ENCODE measurements around the gene AGBL4.
"Not testable (repeated sequence)": the region's sequence is repeated elsewhere in the genome, so short reads cannot be mapped to it uniquely, and the experiment has no call there.

Gene AGBL4

DNA sequence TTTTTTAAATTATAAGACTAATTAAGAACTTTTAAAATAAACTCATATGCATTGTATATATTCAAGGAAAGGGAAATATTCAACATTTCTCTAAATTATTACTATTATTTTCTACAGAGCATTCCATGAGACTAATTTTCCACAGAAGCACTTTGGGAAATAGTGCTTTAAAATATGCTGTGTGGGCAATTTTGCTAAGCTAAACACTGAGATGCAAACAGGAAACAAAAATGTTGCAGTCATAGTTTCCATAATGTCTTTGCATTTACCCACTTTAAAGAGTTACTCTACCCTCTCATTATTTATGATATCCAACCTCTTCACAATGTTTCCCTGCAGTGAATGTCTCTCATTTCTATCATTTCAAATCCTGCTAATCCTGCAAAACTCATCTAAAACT, 977.4 kb downstream of the AGBL4 start:
- no peak overlapping the region for H3K27ac ChIP-seq
- TF ChIP-seq, protein P1, sequence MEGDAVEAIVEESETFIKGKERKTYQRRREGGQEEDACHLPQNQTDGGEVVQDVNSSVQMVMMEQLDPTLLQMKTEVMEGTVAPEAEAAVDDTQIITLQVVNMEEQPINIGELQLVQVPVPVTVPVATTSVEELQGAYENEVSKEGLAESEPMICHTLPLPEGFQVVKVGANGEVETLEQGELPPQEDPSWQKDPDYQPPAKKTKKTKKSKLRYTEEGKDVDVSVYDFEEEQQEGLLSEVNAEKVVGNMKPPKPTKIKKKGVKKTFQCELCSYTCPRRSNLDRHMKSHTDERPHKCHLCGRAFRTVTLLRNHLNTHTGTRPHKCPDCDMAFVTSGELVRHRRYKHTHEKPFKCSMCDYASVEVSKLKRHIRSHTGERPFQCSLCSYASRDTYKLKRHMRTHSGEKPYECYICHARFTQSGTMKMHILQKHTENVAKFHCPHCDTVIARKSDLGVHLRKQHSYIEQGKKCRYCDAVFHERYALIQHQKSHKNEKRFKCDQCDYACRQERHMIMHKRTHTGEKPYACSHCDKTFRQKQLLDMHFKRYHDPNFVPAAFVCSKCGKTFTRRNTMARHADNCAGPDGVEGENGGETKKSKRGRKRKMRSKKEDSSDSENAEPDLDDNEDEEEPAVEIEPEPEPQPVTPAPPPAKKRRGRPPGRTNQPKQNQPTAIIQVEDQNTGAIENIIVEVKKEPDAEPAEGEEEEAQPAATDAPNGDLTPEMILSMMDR (conservative IDR thresholded peaks at IDR 0.05), result no peak

DNA sequence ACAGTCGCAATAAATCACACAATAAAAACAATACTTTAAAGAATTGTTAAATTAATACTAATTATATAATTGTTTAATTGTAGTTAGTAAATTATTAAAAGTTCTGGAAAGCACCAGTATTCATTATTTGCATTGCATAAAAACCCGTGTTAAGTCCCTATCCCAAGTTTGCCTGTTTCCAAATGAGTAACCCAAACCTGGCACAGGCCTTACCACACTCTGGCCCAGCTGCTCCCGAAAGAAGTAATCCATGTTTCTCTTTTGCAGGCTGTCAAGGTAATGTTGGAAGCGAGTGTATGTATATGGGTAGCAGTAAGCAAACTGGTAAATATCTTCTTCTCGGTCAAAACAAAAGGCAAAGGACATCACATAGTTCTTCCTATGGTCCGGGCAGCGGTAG, 978.4 kb downstream of the AGBL4 start:
- TF ChIP-seq, protein P1 (conservative IDR thresholded peaks at IDR 0.05), result no peak
- H3K27ac ChIP-seq, result no peak overlapping the region

DNA sequence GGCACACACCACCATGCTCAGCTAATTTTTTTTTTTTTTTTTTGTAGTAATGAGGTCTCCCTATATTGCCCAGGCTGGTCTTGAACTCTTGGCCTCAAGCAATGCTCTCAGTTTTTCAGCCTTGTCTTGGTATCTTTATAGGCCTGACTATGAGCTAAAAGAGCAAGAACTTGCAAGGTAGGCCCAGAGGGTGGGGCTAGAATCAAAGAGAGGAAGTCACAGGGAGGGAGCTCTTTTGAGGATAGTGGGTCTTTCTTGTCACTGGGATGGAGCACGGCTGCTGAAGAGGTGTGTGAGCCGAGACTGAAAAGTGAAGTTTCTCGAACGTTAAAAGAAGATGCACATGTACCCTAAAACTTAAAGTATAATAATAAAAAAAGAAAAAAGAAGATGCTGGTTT, 987.1 kb downstream of the AGBL4 start:
- H3K27ac ChIP-seq, result no peak overlapping the region
- TF ChIP-seq, protein P1 (conservative IDR thresholded peaks at IDR 0.05), result no peak

DNA sequence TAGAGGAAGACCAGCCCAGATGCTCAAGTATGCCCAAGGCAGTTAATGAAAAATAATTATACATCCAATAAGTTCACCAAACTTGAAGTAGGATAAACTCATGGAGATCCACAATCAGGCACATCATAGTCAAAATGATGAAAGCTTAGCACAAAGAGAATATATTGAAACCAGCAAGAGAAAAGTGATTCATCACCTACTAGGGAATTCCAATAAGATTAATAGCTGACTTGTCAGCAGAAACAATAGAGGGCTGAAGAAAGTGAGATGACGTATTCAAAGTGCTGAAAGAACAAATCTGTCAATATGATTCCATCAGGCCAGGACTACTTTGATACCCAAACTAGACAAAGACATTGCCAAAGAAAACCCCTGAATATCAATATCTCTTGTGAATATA, 995.4 kb downstream of the AGBL4 start:
- TF ChIP-seq, protein P1 (conservative IDR thresholded peaks at IDR 0.05), result no peak
- H3K27ac ChIP-seq, result no peak overlapping the region

DNA sequence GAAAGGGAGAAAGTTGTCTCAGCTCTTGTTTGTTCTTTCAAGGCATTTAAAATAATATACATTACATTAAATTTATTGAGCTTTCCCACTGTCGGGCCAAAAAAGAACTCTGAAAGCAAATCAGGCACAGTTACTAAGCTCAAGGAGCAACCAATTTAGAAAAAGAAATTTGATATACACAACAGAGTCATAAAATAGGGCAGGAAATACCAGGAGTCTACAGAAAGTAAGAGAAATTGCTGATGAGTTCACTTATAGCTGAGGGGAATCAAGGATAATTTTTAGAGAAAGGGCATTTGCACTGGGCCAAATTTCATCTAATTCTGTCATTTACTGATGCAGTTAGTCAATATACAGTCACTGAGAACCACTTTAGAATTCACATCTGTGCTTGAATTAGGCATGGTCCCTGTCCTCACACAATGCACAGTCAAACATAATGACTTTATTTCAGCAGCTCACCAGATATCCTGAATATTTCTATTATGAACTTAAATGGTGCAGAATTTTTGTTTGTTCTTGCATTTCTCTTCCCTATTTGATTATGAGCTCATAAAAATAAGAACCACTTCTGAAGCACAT, 997.4 kb downstream of the AGBL4 start:
- no peak overlapping the region; the same call in 1 of the 2 replicates for H3K27ac ChIP-seq

DNA sequence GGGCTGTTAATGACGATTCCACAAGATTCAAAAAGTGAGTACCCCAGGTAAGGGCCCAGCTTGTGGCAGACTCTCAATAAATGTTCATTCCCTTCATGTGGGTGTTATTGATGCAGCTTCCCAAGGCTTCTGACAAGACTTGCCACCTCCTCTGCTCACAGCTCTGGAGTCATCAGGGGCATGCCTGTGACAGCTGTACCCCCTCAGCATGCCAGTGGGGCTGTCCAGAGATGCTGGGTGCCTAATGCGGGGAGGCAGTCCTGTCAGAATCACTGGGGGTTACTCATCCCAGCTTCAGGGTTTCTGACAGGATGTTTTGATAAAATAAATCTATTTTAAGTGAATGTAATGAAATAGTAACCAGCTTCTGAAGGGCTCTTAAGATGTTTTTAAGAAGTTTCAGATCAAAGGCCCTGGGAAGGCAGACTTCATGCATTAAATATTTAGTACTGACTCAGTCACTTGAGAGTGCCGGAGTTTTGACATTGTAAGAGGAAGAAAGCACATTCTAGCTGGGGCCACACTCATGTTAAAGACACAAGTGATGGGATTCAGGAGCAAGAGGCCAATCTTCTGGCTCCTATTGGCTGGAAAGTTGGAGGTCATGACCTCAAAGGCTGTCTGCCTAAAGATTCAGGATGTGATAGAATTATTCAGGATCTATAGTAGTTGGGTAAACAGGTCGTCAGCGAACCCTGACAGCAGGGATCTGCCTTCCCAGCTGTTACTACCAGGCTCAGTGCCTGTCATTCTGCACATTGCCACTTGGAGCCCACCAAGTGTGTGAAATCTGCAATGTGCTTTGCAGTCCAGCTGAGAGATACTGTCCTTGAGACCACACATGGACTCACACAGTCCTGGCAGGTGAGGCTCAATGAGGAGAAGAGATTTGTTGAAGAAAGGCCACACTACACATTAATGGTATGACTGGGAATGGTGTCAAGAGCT, 1007.5 kb downstream of the AGBL4 start:
- TF ChIP-seq, protein P1 (conservative IDR thresholded peaks at IDR 0.05), result no peak
- no peak overlapping the region for H3K27ac ChIP-seq

More for the DNA sequence above, 997.4 kb downstream of the AGBL4 start:
- TF ChIP-seq, protein P1 (conservative IDR thresholded peaks at IDR 0.05), result no peak

DNA sequence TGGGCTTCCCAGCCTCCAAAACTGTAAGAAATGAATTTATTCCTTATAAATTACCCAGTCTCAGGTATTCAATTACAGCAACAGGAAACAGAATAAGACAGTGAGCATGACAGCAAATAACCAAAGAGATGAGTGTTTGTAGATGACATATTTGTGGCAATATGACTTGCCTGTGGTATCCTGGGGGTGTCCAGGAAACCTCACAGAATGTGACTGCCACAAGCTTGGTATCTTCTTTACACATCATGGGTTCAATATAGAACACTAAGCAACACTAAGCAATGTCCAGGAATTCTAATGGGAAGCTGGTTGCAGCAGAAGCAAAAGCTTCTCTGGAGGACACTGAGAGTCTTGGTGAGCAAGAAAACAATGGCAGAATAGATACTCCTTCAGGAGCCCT, 1010.7 kb downstream of the AGBL4 start:
- TF ChIP-seq, protein P1 (conservative IDR thresholded peaks at IDR 0.05), result no peak

DNA sequence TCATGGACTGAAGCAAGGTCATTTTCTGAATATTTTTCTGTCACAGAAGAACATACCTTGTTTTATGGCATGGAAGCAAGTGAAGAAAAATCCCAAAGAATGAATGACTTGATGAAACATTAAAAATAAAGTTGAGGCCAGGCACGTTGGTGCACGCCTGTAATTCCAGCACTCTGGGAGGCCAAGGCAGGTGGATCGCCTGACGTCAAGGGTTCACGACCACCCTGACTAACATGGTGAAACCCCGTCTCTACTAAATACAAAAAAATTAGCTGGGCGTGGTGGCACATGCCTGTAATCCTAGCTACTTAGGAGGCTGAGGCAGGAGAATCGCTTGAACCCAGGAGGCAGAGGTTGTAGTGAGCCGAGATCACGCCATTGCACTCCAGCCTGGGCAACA, 1020.8 kb downstream of the AGBL4 start:
- H3K27ac ChIP-seq, result not testable (repeated sequence)

More for the DNA sequence above, 1010.7 kb downstream of the AGBL4 start:
- H3K27ac ChIP-seq, result no peak overlapping the region
